NK-92 (cell line): Measurements from ENCODE around the gene PRRX2.

Source experiments
- DNase-seq: peaks from one replicate; lab custom pipeline; 2025; ENCODE audit not compliant: unreplicated experiment; lab: John Stamatoyannopoulos, UW

Gene PRRX2

GRCh38 chr9:129677456-129677855, 12.0 kb downstream of the PRRX2 start:
- no peak for DNase-seq

GRCh38 chr9:129678844-129679243, 13.4 kb downstream of the PRRX2 start:
- no peak for DNase-seq

GRCh38 chr9:129679537-129679936, 14.1 kb downstream of the PRRX2 start:
- DNase-seq: no peak

- DNase-seq: no peak
Observed at GRCh38 chr9:129681924-129682323, 16.5 kb downstream of the PRRX2 start.

- no peak for DNase-seq
Observed at GRCh38 chr9:129682381-129682780, 16.9 kb downstream of the PRRX2 start.

GRCh38 chr9:129685220-129685932, 19.9 kb downstream of the PRRX2 start:
- DNase-seq: no peak

GRCh38 chr9:129685933-129686259, 20.4 kb downstream of the PRRX2 start:
- DNase-seq: no peak

GRCh38 chr9:129686736-129687135, 21.3 kb downstream of the PRRX2 start:
- no peak for DNase-seq

- no peak for DNase-seq
Observed at GRCh38 chr9:129687391-129687790, 21.9 kb downstream of the PRRX2 start.

GRCh38 chr9:129688285-129689043, 23.0 kb downstream of the PRRX2 start:
- no peak for DNase-seq

GRCh38 chr9:129692534-129692933, 27.1 kb downstream of the PRRX2 start:
- DNase-seq: no peak

- DNase-seq: no peak
Observed at GRCh38 chr9:129693741-129694140, 28.3 kb downstream of the PRRX2 start.

GRCh38 chr9:129694243-129694646, 28.8 kb downstream of the PRRX2 start:
- no peak for DNase-seq

- DNase-seq: no peak
Observed at GRCh38 chr9:129695870-129696269, 30.4 kb downstream of the PRRX2 start.

- no peak for DNase-seq
Observed at GRCh38 chr9:129696944-129697655, 31.7 kb downstream of the PRRX2 start.

GRCh38 chr9:129697656-129698253, 32.3 kb downstream of the PRRX2 start:
- DNase-seq: no peak

- DNase-seq: no peak
Observed at GRCh38 chr9:129698254-129698757, 32.9 kb downstream of the PRRX2 start.

GRCh38 chr9:129701054-129701453, 35.6 kb downstream of the PRRX2 start:
- DNase-seq: no peak

GRCh38 chr9:129701549-129701948, 36.1 kb downstream of the PRRX2 start:
- DNase-seq: no peak

- no peak for DNase-seq
Observed at GRCh38 chr9:129702589-129703520, 37.4 kb downstream of the PRRX2 start.
